GM21390 (cell line): ENCODE measurements around the gene SPATA2.
"Not testable (repeated sequence)": the region's sequence is repeated elsewhere in the genome, so short reads cannot be mapped to it uniquely, and the experiment has no call there.

Experiments
- ATAC-seq: cut with Tn5 transposase; IDR thresholded peaks from one replicate; pipeline ENCODE4 v1.9.1; 2021; ENCODE audit not compliant: unreplicated experiment

The SPATA2 gene

GRCh38 chr20:49862607-49863200 is 52.6 kb downstream of the SPATA2 start:
- no peak for ATAC-seq

DNA sequence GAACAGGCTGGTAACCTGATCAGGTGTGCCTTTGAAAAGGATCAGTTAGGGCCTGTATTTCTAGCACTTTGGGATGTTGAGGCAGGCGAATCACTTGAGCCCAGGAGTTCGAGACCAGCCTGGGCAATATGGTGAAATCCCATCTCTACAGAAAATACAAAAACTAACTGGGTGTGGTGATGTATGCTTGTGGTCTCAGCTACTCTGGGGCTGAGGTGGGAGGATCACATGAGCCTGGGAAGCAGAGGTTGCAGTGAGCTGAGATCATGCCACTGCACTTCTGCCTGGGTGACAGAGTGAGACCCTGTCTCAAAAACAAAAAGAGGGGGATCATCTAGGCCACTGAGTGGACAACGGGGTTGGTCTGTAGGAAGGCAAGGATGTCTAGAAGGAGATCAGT is 54.1 kb downstream of the SPATA2 start:
- not testable (repeated sequence) for ATAC-seq

DNA sequence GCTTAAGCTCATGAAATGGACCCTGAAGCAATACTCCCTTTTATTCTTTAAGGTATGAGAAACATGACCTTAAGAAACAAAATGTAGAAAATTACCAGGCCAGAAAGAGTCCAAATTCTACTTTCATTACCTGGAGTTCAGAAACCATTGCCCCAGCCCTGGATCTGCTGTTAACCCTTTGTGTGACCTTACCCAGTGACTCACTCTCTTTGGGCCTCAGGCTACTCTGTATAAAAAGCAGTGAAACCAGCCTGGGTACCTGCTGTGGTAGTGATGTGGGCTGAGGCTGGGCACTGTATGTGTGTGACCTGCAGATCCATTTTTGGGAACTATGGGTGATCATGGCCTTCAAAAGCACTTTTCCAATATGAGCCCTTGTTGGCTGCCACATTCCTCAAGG is 55.5 kb downstream of the SPATA2 start:
- ATAC-seq, result no peak

- ATAC-seq, result no peak
These were observed 56.3 kb downstream of the SPATA2 start for GRCh38 chr20:49859011-49859410.

DNA sequence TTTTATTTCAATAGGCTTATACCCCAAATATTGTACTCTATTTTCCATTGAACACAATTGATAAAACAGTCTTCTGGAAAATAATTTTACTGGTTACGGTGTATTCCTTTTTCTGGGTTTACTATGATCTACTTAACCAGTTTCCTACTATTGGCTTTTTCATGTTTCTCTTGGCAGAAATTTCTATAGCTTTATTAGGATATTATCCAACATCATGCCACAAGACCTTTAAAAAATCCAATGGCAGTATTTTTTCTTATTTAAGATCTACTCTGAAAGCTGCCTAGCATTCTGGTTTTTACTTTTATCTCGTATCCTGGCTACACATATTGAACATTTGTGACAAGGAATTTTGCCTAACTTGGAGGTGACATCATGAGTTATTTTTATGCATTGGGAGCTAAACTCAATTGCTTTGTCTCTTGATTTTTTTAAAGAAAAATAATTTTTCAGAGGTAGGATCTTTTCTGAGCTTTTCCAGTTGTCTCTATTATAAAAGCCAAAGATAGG is 57.2 kb downstream of the SPATA2 start:
- no peak for ATAC-seq

GRCh38 chr20:49856904-49857303 is 58.4 kb downstream of the SPATA2 start:
- ATAC-seq, result no peak

DNA sequence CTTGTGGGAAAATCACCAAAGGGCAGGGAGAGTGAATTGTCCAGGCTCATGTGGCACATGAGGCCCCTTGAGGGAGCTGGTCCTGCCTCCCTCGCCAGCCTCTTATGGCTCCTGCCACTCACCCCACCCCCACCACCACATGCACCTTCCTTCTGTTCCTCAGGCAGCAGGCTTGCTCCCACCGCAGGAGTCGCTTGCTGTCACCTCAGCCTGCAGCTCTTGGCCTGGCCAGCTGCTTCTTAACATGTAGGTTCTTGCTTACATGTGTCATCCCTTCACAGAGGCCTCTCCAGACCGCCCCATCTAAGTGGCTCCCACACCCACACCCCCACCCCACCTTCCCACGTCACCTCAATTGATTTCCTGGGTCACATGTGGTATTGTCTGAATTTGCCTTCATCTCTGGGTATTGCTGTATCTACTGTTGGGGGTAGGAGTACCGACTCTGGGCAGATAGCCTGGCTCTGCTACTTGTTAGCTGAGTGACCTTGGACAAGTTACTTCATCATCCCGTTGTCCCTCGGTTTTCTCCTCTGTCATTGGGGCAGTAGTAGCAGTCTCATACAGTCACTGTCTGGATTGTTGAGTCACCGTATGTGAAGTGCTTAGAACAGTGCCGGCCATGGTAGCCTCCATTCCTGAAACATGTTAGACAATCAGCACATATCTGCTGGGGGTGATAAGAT is 61.0 kb downstream of the SPATA2 start:
- no peak for ATAC-seq

GRCh38 chr20:49853640-49854039 is 61.7 kb downstream of the SPATA2 start:
- ATAC-seq, result no peak
